H1 (cell line): ENCODE results near the gene URB2. TPM values are rescaled to one million over a fixed set of nuclear protein-coding genes. Genes with fewer than 3 reads are reported as not detected.
A peak's percentile ranks its signal among the peaks of the same experiment; 100 is the strongest.

Experiments
- CTCF ChIA-PET: fragments of 300-600 bp; sonication (Branson Sonifier 250); formaldehyde crosslinking; loops from one replicate; lab custom pipeline; 2021; ENCODE audit not compliant: partially characterized antibody; lab: Charles Lee
- POLR2A ChIA-PET: fragments of 300-600 bp; sonication (Branson Sonifier 250); formaldehyde crosslinking; loops from one replicate; lab custom pipeline; 2021; ENCODE audit warnings: inconsistent platforms; ENCODE audit not compliant: partially characterized antibody; lab: Charles Lee
- DNase-seq, 2 experiments: peaks; one replicate each; pipeline versions ENCODE4 v3.0.0 to v3.0.0-alpha.2; 2010 to 2022; ENCODE audit warnings: low spot score in 2 of 2, low read depth in 1 of 2, mixed read lengths in 1 of 2
- FAIRE-seq: peaks from 2 replicates; lab custom pipeline; 2011; peaks lifted over from hg19 to GRCh38; lab: Jason Lieb, UNC
- H2AFZ ChIP-seq: 2 replicates; pipeline ENCODE4 v1.8.1; 2012; ENCODE audit warnings: low read length, inconsistent platforms
- H2AK5ac ChIP-seq: 2 replicates; pipeline ENCODE4 v1.6.1; 2013; ENCODE audit warnings: low read depth, low read length
- H2BK120ac ChIP-seq: replicated peaks from 2 replicates; pipeline ENCODE3; 2013; ENCODE audit warnings: low read depth, low read length, inconsistent platforms
- H2BK12ac ChIP-seq: 2 replicates; pipeline ENCODE4 v1.6.1; 2013; ENCODE audit warnings: low read depth, low read length
- H2BK15ac ChIP-seq: 2 replicates; pipeline ENCODE4 v1.6.1; 2013; ENCODE audit warnings: low read length
- H2BK20ac ChIP-seq: 2 replicates; pipeline ENCODE4 v1.6.1; 2013; ENCODE audit warnings: low read length
- H2BK5ac ChIP-seq: 2 replicates; pipeline ENCODE4 v1.6.1; 2013; ENCODE audit warnings: low read depth, low read length
- H3K14ac ChIP-seq: 2 replicates; pipeline ENCODE4 v1.6.1; 2013; ENCODE audit warnings: inconsistent platforms; ENCODE audit not compliant: insufficient read length
- H3K18ac ChIP-seq: 2 replicates; pipeline ENCODE4 v1.6.1; 2013; ENCODE audit warnings: low read length; ENCODE audit errors: extremely low read depth
- H3K23ac ChIP-seq: 2 replicates; pipeline ENCODE4 v1.6.1; 2013; ENCODE audit warnings: inconsistent platforms; ENCODE audit not compliant: insufficient read length
- H3K23me2 ChIP-seq: 2 replicates; pipeline ENCODE4 v1.6.1; 2013; ENCODE audit warnings: low read depth, low read length
- H3K27ac ChIP-seq: 2 replicates; pipeline ENCODE4 v1.6.1; 2011; ENCODE audit warnings: low read depth, low read length, inconsistent platforms
- H3K27me3 ChIP-seq, 4 experiments: replicated peaks in 1 of 4; 1 replicate in 1 of 4; 2 replicates in 3 of 4; pipeline versions ENCODE4 v1.6.1 to v1.8.1; 2011 to 2013; ENCODE audit warnings: low read length in 3 of 4, mild to moderate bottlenecking in 3 of 4, inconsistent platforms in 2 of 4, mixed read lengths in 2 of 4, moderate library complexity in 1 of 4; ENCODE audit not compliant: control insufficient read depth in 3 of 4, insufficient read depth in 3 of 4; ENCODE audit errors: extremely low read depth in 1 of 4
- H3K36me3 ChIP-seq, 4 experiments: 2 replicates each; pipeline versions ENCODE4 v1.6.1 to v1.8.1; 2011 to 2013; ENCODE audit warnings: mild to moderate bottlenecking in 4 of 4, low read length in 3 of 4, moderate library complexity in 2 of 4, control low read depth in 1 of 4, inconsistent platforms in 1 of 4; ENCODE audit not compliant: insufficient read depth in 4 of 4, control insufficient read depth in 2 of 4
- H3K4ac ChIP-seq: replicated peaks from 2 replicates; pipeline ENCODE3; 2013; ENCODE audit warnings: low read length, low read depth, mixed read lengths, inconsistent platforms; ENCODE audit not compliant: insufficient read length
- H3K4me1 ChIP-seq, 4 experiments: replicated peaks in 1 of 4; 1 replicate in 1 of 4; 2 replicates in 3 of 4; pipeline versions ENCODE4 v1.6.1 to v1.8.1; 2011 to 2013; ENCODE audit warnings: low read length in 3 of 4, inconsistent platforms in 2 of 4, mixed read lengths in 1 of 4; ENCODE audit not compliant: insufficient read depth in 4 of 4, control insufficient read depth in 3 of 4
- H3K4me2 ChIP-seq, 2 experiments: 2 replicates each; pipeline versions ENCODE4 v1.6.1 to v1.8.1; 2011 to 2013; ENCODE audit warnings: low read depth in 2 of 2, low read length in 2 of 2, control low read depth in 1 of 2, inconsistent platforms in 1 of 2, mild to moderate bottlenecking in 1 of 2; ENCODE audit not compliant: insufficient read depth in 1 of 2
- H3K4me3 ChIP-seq, 4 experiments: fragments of 200-600, 300-600 bp in 1 of 4; sonication (generic), shearing (Covaris generic), sonication (Bioruptor Twin) in 1 of 4; 2 replicates each; pipeline versions ENCODE4 v1.5.1 to v1.8.1; 2011 to 2016; ENCODE audit warnings: low read length in 4 of 4, low read depth in 3 of 4, control low read depth in 2 of 4, inconsistent platforms in 2 of 4, mild to moderate bottlenecking in 2 of 4, mixed read lengths in 1 of 4, moderate library complexity in 1 of 4; ENCODE audit not compliant: insufficient read depth in 2 of 4; ENCODE audit errors: extremely low read depth in 1 of 4
- H3K56ac ChIP-seq: replicated peaks from 2 replicates; pipeline ENCODE3; 2013; ENCODE audit warnings: low read depth, mild to moderate bottlenecking, mixed read lengths, low read length, inconsistent platforms; ENCODE audit not compliant: insufficient read length
- H3K79me1 ChIP-seq: 2 replicates; pipeline ENCODE4 v1.6.1; 2013; ENCODE audit warnings: low read depth, low read length, control low read depth
- H3K79me2 ChIP-seq, 2 experiments: 2 replicates each; pipeline versions ENCODE4 v1.6.1 to v1.8.1; 2012 to 2013; ENCODE audit warnings: low read length in 2 of 2, mild to moderate bottlenecking in 2 of 2, inconsistent platforms in 1 of 2; ENCODE audit not compliant: insufficient read depth in 2 of 2, control insufficient read depth in 1 of 2
- H3K9ac ChIP-seq, 4 experiments: replicated peaks in 1 of 4; 1 replicate in 1 of 4; 2 replicates in 3 of 4; pipeline versions ENCODE4 v1.6.1 to v1.8.1; 2011 to 2013; ENCODE audit warnings: low read depth in 3 of 4, low read length in 3 of 4, control low read depth in 2 of 4, mild to moderate bottlenecking in 2 of 4, moderate library complexity in 2 of 4, inconsistent platforms in 1 of 4; ENCODE audit errors: extremely low read depth in 1 of 4
- H3K9me3 ChIP-seq, 2 experiments: 2 replicates each; pipeline versions ENCODE4 v1.6.1 to v1.8.1; 2012 to 2013; ENCODE audit warnings: mild to moderate bottlenecking in 2 of 2, moderate library complexity in 2 of 2, control low read depth in 1 of 2, inconsistent platforms in 1 of 2, low read depth in 1 of 2, low read length in 1 of 2, mixed read lengths in 1 of 2; ENCODE audit not compliant: insufficient read depth in 2 of 2
- H4K20me1 ChIP-seq, 2 experiments: replicated peaks in 1 of 2; 2 replicates each; pipeline versions ENCODE3 to v1.8.1; 2011 to 2013; ENCODE audit warnings: inconsistent platforms in 2 of 2, low read length in 2 of 2, mild to moderate bottlenecking in 1 of 2; ENCODE audit not compliant: insufficient read depth in 2 of 2, control insufficient read depth in 1 of 2
- H4K5ac ChIP-seq: 2 replicates; pipeline ENCODE4 v1.6.1; 2013; ENCODE audit warnings: low read length, low read depth, mixed read lengths, inconsistent platforms; ENCODE audit not compliant: insufficient read length
- H4K8ac ChIP-seq: 2 replicates; pipeline ENCODE4 v1.8.0; 2013; ENCODE audit warnings: mild to moderate bottlenecking, moderate library complexity, low read length, inconsistent platforms; ENCODE audit not compliant: insufficient read depth; ENCODE audit errors: extremely low read depth
- H4K91ac ChIP-seq: replicated peaks from 2 replicates; pipeline ENCODE3; 2013; ENCODE audit warnings: low read length, mixed read lengths, inconsistent platforms; ENCODE audit not compliant: insufficient read length
- CEBPB ChIP-seq: IDR thresholded peaks from 2 replicates; pipeline ENCODE4 v1.6.1; 2012; ENCODE audit warnings: low read depth, low read length
- EZH2 ChIP-seq: fragments of 200-600 bp; sonication (generic); IDR thresholded peaks from 2 replicates; pipeline ENCODE4 v1.7.1; 2012; ENCODE audit warnings: low read depth, mild to moderate bottlenecking, moderate library complexity, low read length, inconsistent platforms; ENCODE audit not compliant: severe bottlenecking
- WGBS, 2 experiments: shearing (Covaris generic) in 1 of 2; methylation state at CpG; one replicate each; pipeline versions ENCODE4 v1.1.6 to v1.1.7; 2013 to 2015; ENCODE audit warnings: low lambda C conversion rate in 2 of 2, mixed read lengths in 2 of 2, inconsistent platforms in 1 of 2, low coverage in 1 of 2, missing lambda C conversion rate in 1 of 2; ENCODE audit not compliant: insufficient replicate concordance in 2 of 2, insufficient coverage in 1 of 2, insufficient read length in 1 of 2; ENCODE audit errors: extremely low coverage in 1 of 2, missing lambda C conversion rate in 1 of 2; 5-methylcytosine and 5-hydroxymethylcytosine counted together
- polyA plus RNA-seq, 7 experiments: library from polyadenylated mRNA; depleted of rRNA in 3 of 7; stranded (reverse) in 5 of 7; unstranded in 2 of 7; fragments of >200 nt in 5 of 7; fragments of 200-250 nt in 2 of 7; gene quantifications; 1 replicate in 5 of 7; 2 replicates in 1 of 7; 4 replicates in 1 of 7; pipeline versions ENCODE4 v1.2.1 to v1.2.3, GENCODE V29; 2011 to 2013; ENCODE audit warnings: missing spikeins in 2 of 7, mixed read lengths in 2 of 7
- total RNA-seq: library from RNA; stranded (reverse); fragmentation: NEBNext Ultra II Directional; extraction: Animal tissue kit (Norgen Biotek cat#: 25700); gene quantifications from 2 replicates; pipeline ENCODE4 v1.2.1, GENCODE V29; 2021

The URB2 gene
- total and polyA plus RNA-seq, 2 of the 8 experiments (the other 6 are each of a cell fraction or from before 2014, with no cell fraction given): 13.7 to 33.0 TPM

DNA sequence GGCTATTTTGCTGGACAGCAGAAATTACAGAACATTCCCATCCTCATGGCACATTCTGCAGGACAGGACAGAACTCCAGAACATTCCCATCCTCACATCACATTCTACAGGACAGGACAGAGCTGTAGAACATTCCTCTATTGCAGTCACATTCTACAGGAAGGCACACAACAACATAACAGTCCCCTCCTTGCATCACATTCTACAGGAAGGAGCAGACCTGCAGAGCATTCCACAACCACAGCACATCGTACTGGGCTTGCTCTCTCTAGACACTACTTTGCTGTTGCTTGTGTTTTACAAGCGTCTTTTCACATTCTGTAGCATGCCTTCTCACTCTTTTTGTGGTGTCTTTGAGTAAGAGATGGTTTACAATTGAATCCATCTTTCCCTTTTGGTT is 40.7 kb upstream of the URB2 start:
- Histone ChIP-seq H4K20me1 (no peaks in the 10 kb centered on the region), H2BK15ac (no peak overlapping the region), H3K79me2 (no peaks in the 10 kb centered on the region), H3K27me3 (no peaks in the 10 kb centered on the region; a peak in 1 of 7 replicates), H3K9me3 (no peaks in the 10 kb centered on the region), H2AK5ac (no peak overlapping the region), H2BK5ac (no peak overlapping the region), H3K23me2 (no peaks in the 10 kb centered on the region), H3K9ac (no peak overlapping the region), H2BK120ac (no peak overlapping the region), H2BK20ac (no peak overlapping the region), H4K91ac (no peak overlapping the region), H3K4me3 (no peak overlapping the region), H4K5ac (no peak overlapping the region), H2AFZ (no peak overlapping the region), H3K4me2 (no peak overlapping the region), H2BK12ac (0 out of 2 replicates have a peak overlapping the region, but pooled peaks have one; percentile 1), H3K79me1 (no peaks in the 10 kb centered on the region), H3K4ac (no peak overlapping the region), H3K36me3 (no peaks in the 10 kb centered on the region), H3K27ac (no peak overlapping the region), H4K8ac (no peak overlapping the region), H3K4me1 (no peaks in the 10 kb centered on the region), H3K56ac (no peak overlapping the region), H3K18ac (no peak overlapping the region), H3K23ac (no peak overlapping the region), H3K14ac (no peak overlapping the region)
- ChIA-PET CTCF (interaction anchor here (0.7 kb wide), 1 partner anchor 582 kb away, joined by 3 read pairs; no protein-coding TSS in a partner anchor), POLR2A (no interaction called here)
- DNase-seq: no peak
- no peak for FAIRE-seq
- TF ChIP-seq EZH2 (no peak), CEBPB (no peak)
- WGBS, 2 experiments: 90% methylated on average over 2 of the region's 2 CpGs; no CpG with 5 or more reads in 1 of the 2 experiments
